HG02870 (cell line): ENCODE results near the gene ZNF516.
"Not testable (repeated sequence)": the region's sequence is repeated elsewhere in the genome, so short reads cannot be mapped to it uniquely, and the experiment has no call there.

Experiments
- ATAC-seq: cut with Tn5 transposase; IDR thresholded peaks from one replicate; pipeline ENCODE4 v1.9.1; 2021; ENCODE audit warnings: mild to moderate bottlenecking, moderate library complexity; ENCODE audit not compliant: unreplicated experiment

The ZNF516 gene

DNA sequence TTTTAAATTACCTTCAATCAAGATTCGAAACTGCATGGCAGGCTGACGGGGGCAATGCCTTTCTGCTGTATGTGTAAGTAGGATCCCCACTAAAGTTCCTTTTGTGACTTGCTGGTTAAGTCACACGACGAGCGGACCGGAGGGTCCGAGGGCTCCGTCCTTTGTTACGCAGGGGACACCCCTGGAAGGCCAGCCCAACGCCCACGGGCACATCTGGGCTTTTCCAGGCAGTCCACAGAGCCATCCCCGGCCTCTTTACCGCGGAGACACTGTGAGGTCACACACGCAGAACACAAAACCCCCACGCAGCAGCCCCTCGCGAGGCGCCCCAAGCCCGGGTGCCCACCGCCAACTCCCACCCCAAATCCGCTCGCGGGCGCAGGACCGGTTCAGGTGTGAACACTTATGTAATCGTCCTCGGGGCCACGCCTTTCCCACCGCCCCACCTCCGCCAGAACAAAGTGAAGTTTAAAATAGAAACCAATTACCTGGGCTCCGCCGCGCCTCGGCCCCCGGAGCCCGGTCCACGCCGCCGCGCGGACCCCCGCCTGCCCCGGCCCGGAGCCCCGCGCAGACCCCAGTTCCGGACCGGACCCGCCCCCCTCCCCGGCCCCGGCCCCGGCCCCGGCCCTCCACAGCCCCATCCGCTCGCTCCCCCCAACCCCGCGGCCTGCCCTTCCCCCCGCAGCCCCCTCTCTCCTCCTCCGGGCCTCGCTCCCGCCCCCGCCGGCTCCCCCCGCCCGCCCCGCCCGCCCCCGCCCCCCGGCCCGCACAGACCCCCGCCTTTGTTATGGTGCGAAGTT, 4.2 kb downstream of the ZNF516 start:
- ATAC-seq, result no peak

DNA sequence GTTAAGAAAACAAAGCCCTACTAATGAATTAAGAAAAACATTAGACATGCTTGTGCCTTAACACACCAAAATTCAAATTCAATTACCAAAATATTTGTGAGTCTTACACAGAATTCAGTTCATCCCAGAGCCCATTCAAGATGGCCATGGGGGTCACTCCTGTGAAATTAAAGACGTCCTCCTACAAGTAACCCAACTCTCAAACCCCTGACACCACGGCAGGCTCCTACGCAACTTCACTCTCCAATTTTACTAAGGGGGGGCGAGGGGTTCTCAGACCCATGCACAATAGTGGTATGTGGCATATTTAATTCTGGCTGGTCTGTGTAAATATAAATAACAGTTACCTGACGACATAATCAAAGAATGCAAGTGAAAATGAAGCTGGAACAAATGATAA, 5.0 kb downstream of the ZNF516 start:
- ATAC-seq, result no peak

- ATAC-seq, result no peak
Measured at GRCh38 chr18:76489081-76489480, 6.0 kb downstream of the ZNF516 start.

GRCh38 chr18:76488190-76488589, 6.9 kb downstream of the ZNF516 start:
- no peak for ATAC-seq

DNA sequence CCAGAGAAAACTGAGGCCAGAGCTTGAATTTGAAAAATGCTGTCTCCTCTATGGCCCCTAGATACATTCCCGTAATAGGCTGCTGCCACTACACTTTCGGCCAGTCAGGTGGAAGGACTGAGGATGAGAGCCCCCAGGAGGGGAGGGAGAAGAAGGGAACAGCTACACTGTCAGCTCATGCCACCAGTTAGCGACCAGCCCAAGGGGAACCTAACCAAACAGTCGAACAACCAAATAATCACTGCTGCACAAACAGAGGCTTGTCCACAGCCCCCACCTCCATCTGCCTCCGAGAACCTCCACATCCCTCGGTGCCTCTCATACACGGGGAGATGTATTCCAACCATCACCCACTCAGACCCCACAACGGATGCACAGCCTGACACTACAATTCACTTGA, 7.3 kb downstream of the ZNF516 start:
- no peak for ATAC-seq

GRCh38 chr18:76487070-76487469, 8.0 kb downstream of the ZNF516 start:
- no peak for ATAC-seq

DNA sequence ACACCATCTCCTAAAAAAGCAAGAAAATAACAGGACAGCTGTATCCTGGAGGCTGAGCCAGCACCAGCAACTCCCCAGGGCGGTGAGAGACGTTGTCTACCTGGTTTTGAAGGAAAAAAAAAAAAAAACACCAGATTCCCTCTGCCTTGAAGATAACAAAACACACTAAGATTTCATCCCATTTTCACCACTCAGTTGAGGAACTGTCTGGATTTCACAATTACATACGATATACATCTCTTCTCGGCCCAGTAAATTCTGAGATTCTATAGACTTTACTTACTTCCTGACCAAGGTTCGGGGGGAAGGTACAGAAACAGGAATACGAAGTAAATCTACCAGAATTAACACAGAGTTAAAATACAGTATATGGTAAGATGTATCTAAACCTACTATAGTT, 8.5 kb downstream of the ZNF516 start:
- no peak for ATAC-seq

DNA sequence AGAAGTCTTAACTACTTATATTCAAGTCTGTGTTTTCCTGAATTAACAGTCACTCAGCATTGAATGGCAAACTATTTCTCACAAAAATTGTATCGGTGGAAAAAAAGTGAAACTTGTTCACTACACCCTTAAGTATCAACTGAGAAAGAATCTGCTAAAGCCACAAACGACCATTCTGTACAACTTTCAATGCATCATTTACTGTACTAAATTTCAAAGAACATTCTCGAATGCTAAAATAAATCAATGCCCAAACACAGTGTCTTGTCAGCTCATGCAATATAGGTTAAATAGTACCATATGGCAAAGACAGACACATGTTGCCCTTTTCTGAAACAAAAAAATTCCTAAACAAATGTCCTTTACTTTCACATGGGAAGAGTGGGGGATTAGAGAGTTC, 9.0 kb downstream of the ZNF516 start:
- ATAC-seq, result no peak

DNA sequence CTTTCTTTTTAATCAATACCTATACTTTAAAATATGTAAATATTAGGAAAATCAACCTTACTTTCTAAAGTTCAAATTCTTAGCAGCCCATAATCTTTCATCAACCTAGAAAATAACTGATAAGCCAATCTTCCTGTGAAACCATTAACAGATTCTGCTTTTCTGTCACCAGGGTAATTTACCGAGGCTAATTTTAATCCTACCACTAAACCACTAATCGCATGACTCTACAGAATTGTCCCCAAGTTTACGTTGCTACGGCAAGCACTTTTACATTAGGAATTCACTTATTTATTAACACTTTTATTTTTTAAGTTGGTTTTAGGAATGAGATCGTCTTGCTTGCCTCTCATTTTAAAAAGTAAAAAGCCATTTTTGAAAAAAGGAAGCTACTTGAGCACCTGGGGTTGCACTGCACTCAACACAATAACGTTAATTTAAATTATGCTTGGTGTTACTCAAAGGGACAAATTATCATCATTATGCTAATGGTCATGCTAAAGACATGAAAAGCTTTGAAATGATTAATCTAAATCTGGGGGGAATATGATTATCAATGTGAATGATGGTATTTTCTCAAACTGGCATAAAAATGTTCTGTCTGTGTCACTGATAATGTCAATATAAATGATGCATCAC, 10.2 kb downstream of the ZNF516 start:
- ATAC-seq, result peak; percentile 66

DNA sequence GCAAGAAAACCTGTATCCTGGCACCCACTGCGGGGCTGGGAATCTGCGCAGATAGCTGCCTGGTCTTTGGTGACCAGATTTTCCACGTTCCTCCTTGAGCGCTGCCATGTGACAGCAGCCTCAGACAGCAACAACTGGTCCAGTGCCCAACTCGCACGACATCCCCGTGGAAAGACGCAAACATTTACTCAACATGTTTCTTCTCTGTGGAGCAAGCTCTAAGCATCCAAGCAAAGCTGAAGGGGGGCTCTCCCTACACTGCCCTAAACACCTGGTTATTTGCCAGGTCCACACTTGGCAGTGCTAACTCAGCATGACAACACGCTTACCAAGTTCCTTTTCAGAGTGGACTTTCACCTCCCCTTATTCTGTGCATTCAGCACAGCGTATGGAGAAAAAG, 11.3 kb downstream of the ZNF516 start:
- no peak for ATAC-seq

GRCh38 chr18:76482971-76483691, 11.9 kb downstream of the ZNF516 start:
- ATAC-seq, result no peak

GRCh38 chr18:76482267-76482666, 12.8 kb downstream of the ZNF516 start:
- no peak for ATAC-seq

DNA sequence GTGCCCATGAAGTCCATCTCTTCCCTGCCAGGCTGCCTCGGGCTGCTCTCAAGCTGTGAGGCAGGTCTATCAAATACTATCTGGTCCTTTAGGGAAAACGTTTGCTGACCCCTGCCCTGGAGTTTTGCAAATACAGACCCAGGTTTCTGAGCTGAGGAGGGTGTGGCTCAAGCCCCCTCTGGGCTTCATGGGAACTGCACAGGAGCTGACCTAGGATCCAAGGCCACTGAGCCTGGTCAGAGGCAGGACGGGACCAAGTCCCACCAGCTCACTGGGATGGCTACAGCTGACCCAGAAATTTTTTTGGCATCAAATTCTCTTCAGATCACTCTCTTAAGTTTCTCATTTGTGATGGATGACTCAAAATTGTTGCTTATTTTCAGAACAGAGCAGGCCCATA, 14.1 kb downstream of the ZNF516 start:
- ATAC-seq, result no peak

DNA sequence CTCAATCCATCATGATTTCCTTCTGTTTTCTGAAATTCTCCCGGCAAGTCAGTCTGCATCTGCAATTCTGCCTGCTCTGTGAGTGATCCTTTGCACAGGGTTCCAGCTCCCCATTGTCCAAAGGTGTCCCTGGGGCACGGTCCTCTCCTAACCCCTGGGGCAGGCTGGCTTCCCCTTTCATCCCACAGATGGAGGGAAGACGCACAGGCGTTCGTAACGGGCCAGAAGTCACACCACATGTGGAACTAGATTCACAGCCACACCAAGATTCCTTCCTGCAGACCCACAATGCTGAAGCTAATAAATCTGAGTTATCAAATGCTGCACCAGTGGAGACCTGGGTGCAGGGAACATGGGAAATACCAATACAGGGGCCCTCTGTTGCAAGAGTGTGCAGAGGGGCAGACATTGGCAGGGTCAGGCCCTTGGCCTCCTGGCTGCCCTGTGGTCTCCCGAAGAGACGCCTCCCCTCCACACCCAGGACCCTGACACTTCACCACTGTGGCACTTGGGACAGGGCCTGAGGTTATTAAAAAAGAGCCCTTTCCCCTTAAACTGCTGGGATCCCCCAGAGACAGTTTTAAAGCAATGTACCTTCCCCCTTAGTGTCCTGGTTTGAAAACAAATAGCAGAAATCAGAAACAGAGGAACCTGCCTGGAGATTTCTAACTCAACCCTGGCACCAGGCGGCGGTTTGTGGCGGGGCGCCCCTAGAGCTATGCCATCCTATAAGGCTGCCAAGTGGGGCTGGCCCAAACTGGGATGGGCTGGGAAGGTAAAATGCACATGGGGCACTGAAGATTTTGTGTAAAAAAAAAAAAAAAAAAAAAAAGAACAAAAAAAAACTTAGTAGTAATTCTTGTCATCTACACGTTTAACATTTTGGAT, 15.4 kb downstream of the ZNF516 start:
- no peak for ATAC-seq

- ATAC-seq, result peak; percentile 52
Measured at GRCh38 chr18:76476665-76477561, 18.1 kb downstream of the ZNF516 start.

- ATAC-seq, result no peak
Measured at GRCh38 chr18:76475450-76476194, 19.4 kb downstream of the ZNF516 start.

- no peak for ATAC-seq
Measured at GRCh38 chr18:76474824-76475223, 20.2 kb downstream of the ZNF516 start.

GRCh38 chr18:76473521-76473920, 21.5 kb downstream of the ZNF516 start:
- not testable (repeated sequence) for ATAC-seq

DNA sequence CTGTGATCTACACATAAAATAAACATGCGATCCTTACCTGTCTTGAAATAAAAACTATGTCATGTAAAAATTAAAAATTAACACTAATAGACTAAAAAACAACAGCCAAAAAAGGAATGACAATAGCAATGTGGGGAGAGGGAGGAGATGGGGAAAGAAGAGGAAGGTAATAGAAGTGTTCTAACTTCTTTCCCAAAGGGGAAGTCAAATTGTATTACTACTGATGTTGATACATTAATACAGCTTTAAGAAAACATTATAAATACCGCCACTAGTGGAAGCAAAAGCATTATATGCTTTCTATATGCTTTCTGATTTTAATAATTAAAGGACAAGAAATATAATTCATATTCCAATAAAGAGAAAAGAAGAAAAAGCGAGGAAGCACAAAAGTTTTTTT, 22.2 kb downstream of the ZNF516 start:
- ATAC-seq, result no peak
